Activated T-cell treated with anti-CD3 and anti-CD28 coated beads, Interleukin-2, amount 50 U/mL, for 1 hour (primary cell): ENCODE results near the gene RGS2.

Experiments used
- DNase-seq: peaks from one replicate; pipeline ENCODE4 v3.0.0-alpha.2; 2020

The RGS2 gene

GRCh38 chr1:192832492-192832891, 23.7 kb downstream of the RGS2 start:
- no peak for DNase-seq

- DNase-seq: no peak
Measured at GRCh38 chr1:192835116-192835515, 26.3 kb downstream of the RGS2 start.

- DNase-seq: no peak
Measured at GRCh38 chr1:192839162-192840066, 30.6 kb downstream of the RGS2 start.

- DNase-seq: no peak
Measured at GRCh38 chr1:192844360-192844759, 35.5 kb downstream of the RGS2 start.

- DNase-seq: no peak
Measured at GRCh38 chr1:192846950-192847349, 38.1 kb downstream of the RGS2 start.

DNA sequence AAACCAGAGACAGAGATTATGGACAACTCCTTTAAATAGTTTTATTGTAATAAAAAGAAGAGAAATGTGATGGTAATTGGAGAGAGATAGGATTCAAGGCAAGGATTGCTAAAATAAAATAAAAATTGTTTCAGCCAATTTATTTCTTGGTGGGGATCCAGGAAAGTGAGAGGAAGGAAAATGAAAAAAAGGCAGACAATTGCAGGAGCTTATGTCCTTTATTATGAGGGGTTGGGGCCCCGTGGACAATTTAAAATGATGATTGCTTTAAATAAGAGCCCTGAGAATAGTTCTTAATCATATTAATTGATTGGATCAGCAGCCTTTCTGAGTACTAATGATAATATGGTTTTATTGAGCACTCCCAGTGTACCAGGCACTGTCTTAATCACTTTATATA, 40.2 kb downstream of the RGS2 start:
- DNase-seq: no peak

- DNase-seq: no peak
Measured at GRCh38 chr1:192849442-192849841, 40.6 kb downstream of the RGS2 start.

GRCh38 chr1:192852001-192852947, 43.4 kb downstream of the RGS2 start:
- no peak for DNase-seq

DNA sequence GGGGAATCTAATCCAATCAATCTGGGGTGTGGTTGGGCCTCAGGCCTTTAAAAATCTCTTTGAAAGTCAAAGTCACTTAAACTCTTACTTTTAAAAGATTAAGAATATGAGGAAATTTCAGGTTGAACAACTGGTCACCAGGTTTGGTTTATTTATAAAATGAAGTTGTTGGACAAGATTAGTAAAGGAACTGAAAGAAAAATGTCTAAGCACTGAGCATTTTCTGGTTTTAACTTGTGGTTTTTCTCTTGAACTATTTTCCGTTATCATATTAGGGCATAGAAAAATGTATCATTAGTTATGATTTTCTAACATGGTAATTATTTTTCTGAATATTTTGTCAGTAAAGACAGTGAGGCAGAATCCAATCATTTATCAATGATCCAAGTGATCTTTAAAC, 49.6 kb downstream of the RGS2 start:
- DNase-seq: no peak

DNA sequence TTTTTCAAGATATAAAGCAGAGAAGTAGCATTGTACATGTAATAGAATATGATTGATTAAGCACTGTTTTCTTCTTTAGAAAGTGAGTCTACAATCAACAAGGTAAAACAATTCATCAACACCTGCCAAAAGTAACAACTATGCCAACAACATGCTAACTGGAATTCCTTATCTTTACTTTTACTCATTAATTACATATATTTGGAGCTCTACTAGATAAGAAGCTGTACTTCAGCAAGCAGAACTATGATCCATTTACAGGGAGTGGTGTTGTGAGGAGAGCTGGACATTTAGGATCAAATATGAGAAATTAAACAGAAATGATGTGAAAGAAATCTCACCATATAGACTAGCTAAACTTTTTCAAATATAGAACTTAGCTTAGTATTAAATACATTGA, 51.0 kb downstream of the RGS2 start:
- DNase-seq: no peak

DNA sequence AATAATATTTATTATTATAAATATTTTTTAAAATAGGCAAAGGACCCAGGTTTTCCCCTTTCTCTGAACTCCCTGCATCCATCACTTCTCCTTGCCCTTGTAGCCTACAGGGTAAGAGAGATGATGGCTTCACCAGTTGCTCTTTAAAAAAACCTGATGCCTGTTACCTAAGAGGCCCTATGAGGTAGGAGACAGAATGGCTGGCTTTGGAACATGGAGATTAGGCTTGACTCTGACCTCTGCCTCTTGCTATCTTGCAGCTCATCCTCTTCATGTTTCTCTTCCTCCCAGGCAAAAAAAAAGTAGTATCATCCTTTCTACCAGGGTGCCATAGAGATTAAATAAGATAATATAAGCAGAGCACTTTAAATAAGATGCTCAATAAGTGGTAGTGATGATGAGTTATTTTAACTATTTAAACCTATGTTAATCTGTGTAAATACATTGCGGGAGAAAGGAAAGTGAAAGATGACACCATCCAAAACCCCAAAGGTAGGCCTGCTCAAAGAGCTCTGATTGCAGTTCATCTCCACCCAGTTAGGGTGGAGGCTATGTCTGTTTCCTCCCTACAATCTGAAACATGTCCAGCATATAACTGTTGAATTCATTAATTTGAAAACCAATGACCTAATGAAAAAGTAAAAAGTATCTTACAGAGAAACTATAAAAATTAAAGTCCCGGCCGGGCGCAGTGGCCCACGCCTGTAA, 51.8 kb downstream of the RGS2 start:
- DNase-seq: no peak

DNA sequence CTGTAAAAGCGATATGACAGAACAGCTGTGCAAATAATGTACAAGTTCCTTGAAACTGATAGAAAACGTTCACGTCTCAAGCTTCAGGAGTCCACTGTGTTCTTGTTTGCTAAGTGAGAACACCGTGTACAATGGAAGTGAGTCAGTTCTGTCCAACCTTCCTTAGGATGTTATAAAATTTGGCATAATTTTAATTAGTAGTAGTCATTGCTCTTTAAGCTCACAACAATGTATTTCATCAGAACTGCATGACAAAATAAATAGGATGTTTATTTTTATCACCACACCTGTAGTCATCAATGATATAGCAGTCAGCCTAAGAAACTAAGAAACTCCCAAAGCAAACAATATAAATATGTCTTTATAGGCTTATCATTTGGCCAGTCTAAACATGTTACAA, 53.0 kb downstream of the RGS2 start:
- no peak for DNase-seq
